ENCODE data around the gene TXNRD3.

Gene TXNRD3

GRCh38 chr3:126672340-126672739 is 17.4 kb upstream of the TXNRD3 start:
- H3K4me1 ChIP-seq (ENCODE audit: insufficient read depth, low read length), result no peaks in the 10 kb centered on the region
- peaks cover 7% of the 10 kb centered on the region for H3K9me3 ChIP-seq (ENCODE audit: insufficient read depth, low read length, severe bottlenecking)
- no peak overlapping the region for H2AFZ ChIP-seq (ENCODE audit: low read depth, low read length)
- H3K4me3 ChIP-seq (ENCODE audit: low read depth in 1 of 2, low read length in 2 of 2), result no peak overlapping the region
- H3K79me2 ChIP-seq (ENCODE audit: insufficient read depth, low read length), result no peaks in the 10 kb centered on the region
- H3K4me2 ChIP-seq (ENCODE audit: insufficient read depth, low read length), result no peak overlapping the region
- TF ChIP-seq CTCF (IDR thresholded peaks at IDR 0.05; ENCODE audit: borderline replicate concordance, extremely low read depth, low read length, poor library complexity, severe bottlenecking) (no peak), EZH2 (IDR thresholded peaks at IDR 0.05; ENCODE audit: borderline replicate concordance, low read depth, low read length, severe bottlenecking) (no peak)
- DNase-seq (no peak), ATAC-seq (ENCODE audit: insufficient read depth, low read depth) (no peak)
- no peak overlapping the region for H3K27ac ChIP-seq (ENCODE audit: low read length)
- H4K20me1 ChIP-seq (ENCODE audit: insufficient read depth, low read length), result no peaks in the 10 kb centered on the region
- H3K36me3 ChIP-seq (ENCODE audit: insufficient read depth, low read length), result no peaks in the 10 kb centered on the region
- no peaks in the 10 kb centered on the region for H3K27me3 ChIP-seq (ENCODE audit: insufficient read depth, low read length, poor library complexity)
- H3K9ac ChIP-seq (ENCODE audit: low read depth, low read length), result no peak overlapping the region

GRCh38 chr3:126671521-126671920 is 16.6 kb upstream of the TXNRD3 start:
- Histone ChIP-seq H3K4me2 (ENCODE audit: insufficient read depth, low read length) (no peak overlapping the region), H3K27me3 (ENCODE audit: insufficient read depth, low read length, poor library complexity) (no peaks in the 10 kb centered on the region), H3K4me3 (ENCODE audit: low read depth in 1 of 2, low read length in 2 of 2) (no peak overlapping the region), H2AFZ (ENCODE audit: low read depth, low read length) (no peak overlapping the region), H4K20me1 (ENCODE audit: insufficient read depth, low read length) (no peaks in the 10 kb centered on the region), H3K27ac (ENCODE audit: low read length) (no peak overlapping the region), H3K9me3 (ENCODE audit: insufficient read depth, low read length, severe bottlenecking) (peaks cover 7% of the 10 kb centered on the region), H3K36me3 (ENCODE audit: insufficient read depth, low read length) (no peaks in the 10 kb centered on the region), H3K9ac (ENCODE audit: low read depth, low read length) (no peak overlapping the region), H3K4me1 (ENCODE audit: insufficient read depth, low read length) (no peaks in the 10 kb centered on the region), H3K79me2 (ENCODE audit: insufficient read depth, low read length) (no peaks in the 10 kb centered on the region)
- TF ChIP-seq EZH2 (IDR thresholded peaks at IDR 0.05; ENCODE audit: borderline replicate concordance, low read depth, low read length, severe bottlenecking) (no peak), CTCF (IDR thresholded peaks at IDR 0.05; ENCODE audit: borderline replicate concordance, extremely low read depth, low read length, poor library complexity, severe bottlenecking) (no peak)
- DNase-seq, result no peak
- peak; percentile 49; the same call in 1 of the 3 replicates for ATAC-seq (ENCODE audit: insufficient read depth, low read depth)

DNA sequence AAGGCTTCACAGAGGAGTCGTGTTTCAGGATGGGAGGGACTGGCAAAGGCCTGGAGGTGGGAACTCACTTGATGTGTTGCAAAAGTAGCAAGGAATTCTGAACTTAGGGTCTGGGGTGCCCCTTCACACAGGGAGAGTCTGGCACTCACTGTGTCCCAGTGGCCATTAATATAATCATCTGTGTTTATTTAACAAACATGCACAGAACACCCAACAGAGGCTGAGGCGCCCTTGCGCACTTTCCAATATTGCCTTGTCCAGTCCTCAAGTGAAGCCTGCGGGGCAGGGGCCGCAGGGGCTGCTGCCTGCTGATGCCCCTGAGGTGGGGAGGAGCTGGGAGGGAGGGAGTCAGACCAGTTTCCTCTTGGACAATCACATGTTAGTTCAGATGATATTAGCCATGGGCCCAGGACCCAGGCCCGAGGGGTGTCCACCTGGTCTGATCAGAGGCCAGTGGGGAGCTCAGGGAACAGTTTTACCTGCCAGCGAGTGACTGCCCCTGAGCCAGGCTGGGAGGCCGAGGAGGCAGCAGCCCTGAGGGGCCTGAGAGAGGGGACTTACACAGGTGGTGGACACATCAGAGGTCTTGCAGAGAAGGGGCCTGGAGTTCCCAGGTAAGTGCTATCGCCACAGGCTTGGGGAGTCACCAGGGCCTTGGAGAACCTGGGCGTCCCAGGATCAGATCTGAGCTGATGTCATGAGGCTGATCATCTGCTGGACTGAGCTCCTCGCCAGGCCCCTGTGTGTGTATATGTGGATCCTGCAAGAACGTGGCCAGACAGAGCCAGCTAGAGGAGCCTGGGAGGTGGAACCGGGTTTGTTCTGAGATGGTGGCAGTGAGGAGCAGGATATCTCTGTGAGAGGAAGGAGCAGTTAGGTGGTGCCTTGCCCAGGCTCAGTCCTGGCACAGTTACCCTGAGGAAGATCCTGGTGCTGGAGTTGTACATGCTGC is 13.8 kb upstream of the TXNRD3 start:
- Histone ChIP-seq H3K27me3 (ENCODE audit: insufficient read depth, low read length, poor library complexity) (no peaks in the 10 kb centered on the region), H3K9ac (ENCODE audit: low read depth, low read length) (no peak overlapping the region), H3K4me2 (ENCODE audit: insufficient read depth, low read length) (no peak overlapping the region), H4K20me1 (ENCODE audit: insufficient read depth, low read length) (no peaks in the 10 kb centered on the region), H3K27ac (ENCODE audit: low read length) (no peak overlapping the region), H3K9me3 (ENCODE audit: insufficient read depth, low read length, severe bottlenecking) (peaks cover 3% of the 10 kb centered on the region), H3K4me3 (ENCODE audit: low read depth in 1 of 2, low read length in 2 of 2) (no peak overlapping the region), H2AFZ (ENCODE audit: low read depth, low read length) (no peak overlapping the region), H3K36me3 (ENCODE audit: insufficient read depth, low read length) (no peaks in the 10 kb centered on the region), H3K4me1 (ENCODE audit: insufficient read depth, low read length) (no peaks in the 10 kb centered on the region), H3K79me2 (ENCODE audit: insufficient read depth, low read length) (no peaks in the 10 kb centered on the region)
- TF ChIP-seq CTCF (IDR thresholded peaks at IDR 0.05; ENCODE audit: borderline replicate concordance, extremely low read depth, low read length, poor library complexity, severe bottlenecking) (no peak), EZH2 (IDR thresholded peaks at IDR 0.05; ENCODE audit: borderline replicate concordance, low read depth, low read length, severe bottlenecking) (no peak)
- ATAC-seq (ENCODE audit: insufficient read depth, low read depth) (no peak), DNase-seq (no peak)
